H9 (cell line): Measurements from ENCODE around the gene HHLA2. TPM values are rescaled to one million over a fixed set of nuclear protein-coding genes. Genes with fewer than 3 reads are reported as not detected.

ENCODE experiments used
- DNase-seq: peaks from one replicate; pipeline ENCODE4 v3.0.0-alpha.2; 2017
- H2AFZ ChIP-seq: one replicate; pipeline ENCODE4 v1.6.1; 2013; ENCODE audit warnings: mild to moderate bottlenecking, low read length, control low read depth, moderate library complexity
- H2AK5ac ChIP-seq: 2 replicates; pipeline ENCODE4 v1.6.1; 2013; ENCODE audit warnings: low read length, control low read depth, mixed read lengths; ENCODE audit not compliant: insufficient read length
- H2BK120ac ChIP-seq: one replicate; pipeline ENCODE4 v1.6.1; 2013; ENCODE audit warnings: low read depth, mild to moderate bottlenecking, low read length, control low read depth, inconsistent platforms; ENCODE audit not compliant: poor library complexity, severe bottlenecking
- H2BK12ac ChIP-seq: 2 replicates; pipeline ENCODE4 v1.6.1; 2013; ENCODE audit warnings: low read length, control low read depth, mixed read lengths, low read depth; ENCODE audit not compliant: insufficient read length
- H2BK15ac ChIP-seq: 2 replicates; pipeline ENCODE4 v1.6.1; 2013; ENCODE audit warnings: low read depth, low read length, control low read depth
- H2BK20ac ChIP-seq: one replicate; pipeline ENCODE4 v1.6.1; 2013; ENCODE audit warnings: low read depth, mild to moderate bottlenecking, low read length, control low read depth, inconsistent platforms; ENCODE audit not compliant: poor library complexity, severe bottlenecking
- H2BK5ac ChIP-seq: 2 replicates; pipeline ENCODE4 v1.6.1; 2013; ENCODE audit warnings: low read length, control low read depth, mixed read lengths; ENCODE audit not compliant: insufficient read length
- H3K14ac ChIP-seq: 2 replicates; pipeline ENCODE4 v1.6.1; 2013; ENCODE audit warnings: low read length, control low read depth; ENCODE audit not compliant: insufficient read depth
- H3K18ac ChIP-seq: 2 replicates; pipeline ENCODE4 v1.6.1; 2013; ENCODE audit warnings: low read depth, mild to moderate bottlenecking, mixed read lengths, low read length, control low read depth; ENCODE audit not compliant: insufficient read length
- H3K23ac ChIP-seq: 2 replicates; pipeline ENCODE4 v1.6.1; 2013; ENCODE audit warnings: low read length, control low read depth, mixed read lengths, low read depth; ENCODE audit not compliant: insufficient read length
- H3K23me2 ChIP-seq: 2 replicates; pipeline ENCODE4 v1.6.1; 2013; ENCODE audit warnings: low read depth, mild to moderate bottlenecking, mixed read lengths, low read length, control low read depth; ENCODE audit not compliant: insufficient read length, poor library complexity, severe bottlenecking
- H3K27ac ChIP-seq: 2 replicates; pipeline ENCODE4 v1.5.1; 2013; ENCODE audit warnings: low read length, control low read depth, mixed read lengths, low read depth; ENCODE audit not compliant: insufficient read length
- H3K27me3 ChIP-seq: 2 replicates; pipeline ENCODE4 v1.6.1; 2013; ENCODE audit warnings: low read length, control low read depth, inconsistent platforms; ENCODE audit not compliant: insufficient read depth
- H3K4ac ChIP-seq: 2 replicates; pipeline ENCODE4 v1.6.1; 2013; ENCODE audit warnings: low read depth, mild to moderate bottlenecking, control low read depth, inconsistent platforms, low read length, moderate library complexity
- H3K4me1 ChIP-seq: 2 replicates; pipeline ENCODE4 v1.6.1; 2013; ENCODE audit warnings: low read length, control low read depth, inconsistent platforms; ENCODE audit not compliant: insufficient read depth
- H3K4me2 ChIP-seq: 2 replicates; pipeline ENCODE4 v1.6.1; 2013; ENCODE audit warnings: low read length, control low read depth, mixed read lengths; ENCODE audit not compliant: insufficient read length, insufficient read depth
- H3K56ac ChIP-seq: 2 replicates; pipeline ENCODE4 v1.6.1; 2013; ENCODE audit warnings: low read depth, mild to moderate bottlenecking, mixed read lengths, low read length, control low read depth; ENCODE audit not compliant: insufficient read length
- H3K79me1 ChIP-seq: 2 replicates; pipeline ENCODE4 v1.6.1; 2013; ENCODE audit warnings: low read depth, mild to moderate bottlenecking, moderate library complexity, low read length, control low read depth, inconsistent platforms; ENCODE audit not compliant: insufficient read depth, poor library complexity, severe bottlenecking
- H3K79me2 ChIP-seq: 2 replicates; pipeline ENCODE4 v1.6.1; 2013; ENCODE audit warnings: low read length, control low read depth, inconsistent platforms; ENCODE audit not compliant: insufficient read depth
- H3K9ac ChIP-seq: 2 replicates; pipeline ENCODE4 v1.6.1; 2013; ENCODE audit warnings: low read length, control low read depth, mixed read lengths; ENCODE audit not compliant: insufficient read length; ENCODE audit errors: extremely low read depth
- H3K9me3 ChIP-seq: one replicate; pipeline ENCODE4 v1.6.1; 2013; ENCODE audit warnings: low read depth, low read length, inconsistent platforms; ENCODE audit not compliant: control insufficient read depth
- H3T11ph ChIP-seq: one replicate; pipeline ENCODE4 v1.6.1; 2013; ENCODE audit warnings: mild to moderate bottlenecking, low read length, control low read depth, inconsistent platforms
- H4K20me1 ChIP-seq: one replicate; pipeline ENCODE4 v1.6.1; 2013; ENCODE audit not compliant: control insufficient read depth, insufficient read length, insufficient read depth
- H4K5ac ChIP-seq: 2 replicates; pipeline ENCODE4 v1.6.1; 2013; ENCODE audit warnings: low read depth, mild to moderate bottlenecking, mixed read lengths, low read length, control low read depth; ENCODE audit not compliant: insufficient read length
- H4K8ac ChIP-seq: replicated peaks from 2 replicates; pipeline ENCODE4 v1.6.1; 2013; ENCODE audit warnings: low read length, control low read depth, mixed read lengths, low read depth; ENCODE audit not compliant: insufficient read length
- H4K91ac ChIP-seq: 2 replicates; pipeline ENCODE4 v1.6.1; 2013; ENCODE audit warnings: low read depth, mild to moderate bottlenecking, moderate library complexity, mixed read lengths, low read length, control low read depth; ENCODE audit not compliant: insufficient read length
- H3K27ac Mint-ChIP-seq, 3 experiments: 2 replicates in 2 of 3; 3 replicates in 1 of 3; pipeline ENCODE4 v1.8.0; 2020 to 2021; ENCODE audit warnings: mixed read lengths in 3 of 3, mild to moderate bottlenecking in 1 of 3, moderate library complexity in 1 of 3
- H3K27me3 Mint-ChIP-seq: 2 replicates; pipeline ENCODE4 v1.8.0; 2021; ENCODE audit warnings: low read depth, mild to moderate bottlenecking, moderate library complexity, mixed read lengths
- H3K36me3 Mint-ChIP-seq, 3 experiments: 2 replicates in 2 of 3; 3 replicates in 1 of 3; pipeline ENCODE4 v1.8.0; 2020 to 2021; ENCODE audit warnings: low read depth in 3 of 3, mixed read lengths in 3 of 3; ENCODE audit not compliant: insufficient read depth in 1 of 3
- H3K4me1 Mint-ChIP-seq, 2 experiments: 2 replicates each; pipeline ENCODE4 v1.8.0; 2020; ENCODE audit warnings: mixed read lengths in 2 of 2
- H3K4me3 Mint-ChIP-seq, 2 experiments: 2 replicates in 1 of 2; 3 replicates in 1 of 2; pipeline ENCODE4 v1.8.0; 2020 to 2021; ENCODE audit warnings: mild to moderate bottlenecking in 2 of 2, mixed read lengths in 2 of 2, moderate library complexity in 1 of 2
- H3K9me3 Mint-ChIP-seq, 2 experiments: 2 replicates in 1 of 2; 3 replicates in 1 of 2; pipeline ENCODE4 v1.8.0; 2020; ENCODE audit warnings: mild to moderate bottlenecking in 2 of 2, mixed read lengths in 2 of 2, moderate library complexity in 1 of 2
- CTCF ChIP-seq: fragments of 200-600 bp; sonication (generic); conservative IDR thresholded peaks from 3 replicates; pipeline ENCODE4 v1.8.0; 2021; ENCODE audit warnings: antibody characterized with exemption, mild to moderate bottlenecking
- WGBS: extraction: QIAGEN DNeasy Blood & Tissue Kit; methylation state at CpG from one replicate; pipeline ENCODE4 v1.1.7; 2013; ENCODE audit warnings: missing lambda C conversion rate, low lambda C conversion rate, mixed read lengths; ENCODE audit not compliant: insufficient read length; ENCODE audit errors: extremely low coverage; 5-methylcytosine and 5-hydroxymethylcytosine counted together
- total RNA-seq: library from RNA; stranded (reverse); gene quantifications from 2 replicates; pipeline ENCODE4 v1.2.1, GENCODE V29; 2021

Gene HHLA2
- total RNA-seq, 1 experiment from 2014 or later: not detected

- Histone ChIP-seq H3K4me1 (peaks cover 3% of the 10 kb centered on the region; the same call in 1 of the 2 replicates), H2BK20ac (no peak overlapping the region), H2BK12ac (no peak overlapping the region), H3K14ac (no peak overlapping the region), H2BK120ac (no peak overlapping the region), H4K5ac (no peak overlapping the region), H3K23me2 (no peaks in the 10 kb centered on the region), H3K4ac (no peak overlapping the region), H3K79me2 (no peaks in the 10 kb centered on the region), H3K27me3 (no peaks in the 10 kb centered on the region), H3K23ac (no peak overlapping the region), H3K4me2 (no peak overlapping the region), H4K20me1 (no peaks in the 10 kb centered on the region), H3T11ph (no peak overlapping the region), H3K9ac (no peak overlapping the region), H2AFZ (no peak overlapping the region), H2AK5ac (no peak overlapping the region), H4K8ac (no peak overlapping the region), H3K9me3 (no peaks in the 10 kb centered on the region), H3K18ac (no peak overlapping the region), H3K56ac (no peak overlapping the region), H2BK15ac (no peak overlapping the region), H4K91ac (no peak overlapping the region), H3K27ac (no peak overlapping the region), H3K79me1 (no peaks in the 10 kb centered on the region), H2BK5ac (no peak overlapping the region)
- DNase-seq: no peak
- no peak for TF ChIP-seq CTCF
- Mint-ChIP-seq H3K27ac (no peak overlapping the region), H3K4me1 (peaks cover 11 to 15% of the 10 kb centered on the region in 2 experiments), H3K36me3 (no peaks in the 10 kb centered on the region), H3K9me3 (no peaks in the 10 kb centered on the region), H3K27me3 (no peaks in the 10 kb centered on the region), H3K4me3 (no peak overlapping the region)
- no CpG with 5 or more reads among the region's 1 CpG for WGBS
These were observed 90.7 kb downstream of the HHLA2 start for GRCh38 chr3:108387063-108387462.
